Osteoblast (primary cell): Measurements from ENCODE around the gene CASTOR2. TPM values are rescaled to one million over a fixed set of nuclear protein-coding genes. Genes with fewer than 3 reads are reported as not detected.
"Not testable (repeated sequence)": the region's sequence is repeated elsewhere in the genome, so short reads cannot be mapped to it uniquely, and the experiment has no call there.

Experiments used
- DNase-seq: peaks from one replicate; pipeline ENCODE4 v3.0.0; 2011; ENCODE audit warnings: low spot score, mixed read lengths; ENCODE audit not compliant: insufficient read length; ENCODE audit errors: missing footprints
- H2AFZ ChIP-seq: 2 replicates; pipeline ENCODE4 v1.6.0; 2011; ENCODE audit warnings: mild to moderate bottlenecking, low read length
- H3K27ac ChIP-seq: 2 replicates; pipeline ENCODE4 v1.5.1; 2011; ENCODE audit warnings: mild to moderate bottlenecking, low read depth, low read length, moderate library complexity
- H3K27me3 ChIP-seq: 2 replicates; pipeline ENCODE4 v1.6.0; 2012; ENCODE audit warnings: mild to moderate bottlenecking, control low read depth, inconsistent platforms, low read length, moderate library complexity; ENCODE audit not compliant: insufficient read depth
- H3K36me3 ChIP-seq: 2 replicates; pipeline ENCODE4 v1.5.1; 2011; ENCODE audit warnings: mild to moderate bottlenecking, low read length, control low read depth, moderate library complexity; ENCODE audit not compliant: insufficient read depth
- H3K4me1 ChIP-seq: 2 replicates; pipeline ENCODE4 v1.5.1; 2011; ENCODE audit warnings: mild to moderate bottlenecking, low read length, control low read depth, moderate library complexity; ENCODE audit not compliant: insufficient read depth
- H3K4me2 ChIP-seq: 2 replicates; pipeline ENCODE4 v1.6.0; 2011; ENCODE audit warnings: mild to moderate bottlenecking, low read length; ENCODE audit not compliant: insufficient read depth
- H3K4me3 ChIP-seq: fragments of 200-600 bp; sonication (generic); 3 replicates; pipeline ENCODE4 v1.5.1; 2012; ENCODE audit warnings: mild to moderate bottlenecking, low read length, inconsistent platforms; ENCODE audit not compliant: insufficient read depth
- H3K79me2 ChIP-seq: 2 replicates; pipeline ENCODE4 v1.6.0; 2012; ENCODE audit warnings: mild to moderate bottlenecking, low read length, control low read depth, inconsistent platforms; ENCODE audit not compliant: insufficient read depth
- H3K9me3 ChIP-seq: 2 replicates; pipeline ENCODE4 v1.5.1; 2011; ENCODE audit warnings: low read depth, low read length, control low read depth
- H4K20me1 ChIP-seq: 2 replicates; pipeline ENCODE4 v1.6.0; 2012; ENCODE audit warnings: mild to moderate bottlenecking, low read length, control low read depth; ENCODE audit not compliant: insufficient read depth
- total RNA-seq: library from RNA; depleted of rRNA; stranded (reverse); fragments of >200 nt; gene quantifications from 2 replicates; pipeline ENCODE4 v1.2.3, GENCODE V29; 2012

CASTOR2 gene
- total RNA-seq: 17.0 and 24.8 TPM in 2 replicates

DNA sequence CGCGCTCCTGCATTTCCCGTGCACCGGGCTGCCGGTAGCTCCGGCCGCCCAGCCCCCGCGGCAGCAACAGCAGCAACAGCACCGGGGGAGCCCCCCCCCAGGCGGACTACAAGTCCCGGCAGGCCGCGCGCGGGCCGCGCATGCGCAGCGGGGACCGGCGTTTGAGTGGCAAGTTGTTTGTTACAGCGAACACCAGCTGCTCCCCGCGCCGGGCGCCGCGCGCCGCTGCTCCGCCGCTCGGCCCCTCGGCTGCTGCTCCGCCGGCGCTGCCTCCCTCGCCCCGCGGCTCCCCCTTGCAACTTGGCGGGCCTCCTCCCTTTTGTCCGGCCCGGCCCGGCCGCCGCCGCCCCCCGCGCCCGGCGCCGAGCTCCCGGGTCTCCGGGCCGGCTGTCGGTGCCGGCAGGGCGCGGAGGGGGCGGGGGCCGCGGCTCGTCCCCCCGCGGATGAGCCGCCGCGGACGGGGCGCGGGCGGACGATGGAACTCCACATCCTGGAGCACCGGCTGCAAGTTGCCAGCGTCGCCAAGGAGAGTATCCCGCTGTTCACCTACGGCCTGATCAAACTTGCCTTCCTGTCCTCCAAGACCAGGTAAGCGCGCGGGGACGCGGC lies at the start of gene CASTOR2:
Gene CASTOR2 (plus strand): TSS at position 195 of the 609 bp plus-strand sequence. CDS start 281 bp downstream, at position 476.
- not testable (repeated sequence) for H3K4me2 ChIP-seq, H3K27me3 ChIP-seq, H3K27ac ChIP-seq, H3K4me3 ChIP-seq, H2AFZ ChIP-seq, H3K4me1 ChIP-seq, DNase-seq, H3K9me3 ChIP-seq, H3K79me2 ChIP-seq, H4K20me1 ChIP-seq, H3K36me3 ChIP-seq

DNA sequence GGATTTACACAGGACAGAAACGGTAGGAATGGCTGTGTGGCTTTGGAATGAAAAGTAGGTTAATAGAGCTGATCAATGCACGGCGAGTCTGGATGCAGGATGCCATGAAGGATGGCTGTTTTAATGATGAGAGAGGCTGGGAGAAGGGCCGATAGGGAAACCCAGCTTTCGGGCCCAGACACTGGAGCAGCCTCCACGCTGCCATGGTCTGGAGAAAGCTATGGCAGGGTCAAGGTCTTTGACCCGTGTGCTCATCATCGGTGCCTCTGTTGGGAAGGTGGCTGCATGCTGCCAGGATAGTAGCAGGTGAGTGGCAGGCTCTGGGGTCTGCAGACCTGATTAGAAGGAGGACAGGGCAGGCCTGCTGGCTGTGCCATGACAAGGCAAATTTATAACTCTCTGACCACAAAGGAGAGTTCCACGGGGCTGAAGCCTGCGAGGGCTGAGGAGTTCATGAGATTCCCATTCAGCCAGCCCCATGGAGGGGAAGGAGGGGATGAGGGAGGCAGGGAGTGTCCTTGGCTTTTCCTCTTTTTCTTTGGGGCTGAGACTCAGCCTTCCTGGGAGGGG lies 42.1 kb upstream of the CASTOR2 start:
- H3K4me3 ChIP-seq, H3K4me2 ChIP-seq, H3K79me2 ChIP-seq, H3K36me3 ChIP-seq, H2AFZ ChIP-seq, H4K20me1 ChIP-seq, DNase-seq, H3K27ac ChIP-seq, H3K4me1 ChIP-seq, H3K27me3 ChIP-seq, H3K9me3 ChIP-seq: not testable (repeated sequence)

GRCh38 chr7:74923644-74924043 lies 40.9 kb upstream of the CASTOR2 start:
- not testable (repeated sequence) for H3K4me2 ChIP-seq, H4K20me1 ChIP-seq, H3K36me3 ChIP-seq, H3K27ac ChIP-seq, H3K79me2 ChIP-seq, DNase-seq, H3K4me3 ChIP-seq, H3K9me3 ChIP-seq, H2AFZ ChIP-seq, H3K4me1 ChIP-seq, H3K27me3 ChIP-seq

DNA sequence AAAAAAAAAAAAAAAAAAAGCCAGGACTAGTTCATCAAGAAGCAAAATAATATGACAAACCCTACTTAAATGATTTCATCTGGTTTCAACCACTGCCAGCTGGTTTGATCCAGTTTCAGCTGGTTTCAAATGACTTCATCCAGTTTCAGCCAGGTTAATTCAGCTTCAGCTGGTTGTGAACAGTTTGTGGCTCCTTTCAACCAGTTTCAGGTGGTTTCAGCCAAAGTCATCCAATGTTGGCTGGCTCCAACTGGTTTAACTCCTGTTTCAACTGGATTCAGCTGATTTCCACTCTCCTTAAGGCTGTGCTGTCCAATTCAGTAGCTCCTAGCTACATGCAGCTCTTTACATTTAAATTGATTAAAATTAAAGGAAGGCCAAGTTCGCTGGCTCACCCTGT lies 37.5 kb upstream of the CASTOR2 start:
- not testable (repeated sequence) for H3K4me1 ChIP-seq, H3K4me2 ChIP-seq, H4K20me1 ChIP-seq

DNA sequence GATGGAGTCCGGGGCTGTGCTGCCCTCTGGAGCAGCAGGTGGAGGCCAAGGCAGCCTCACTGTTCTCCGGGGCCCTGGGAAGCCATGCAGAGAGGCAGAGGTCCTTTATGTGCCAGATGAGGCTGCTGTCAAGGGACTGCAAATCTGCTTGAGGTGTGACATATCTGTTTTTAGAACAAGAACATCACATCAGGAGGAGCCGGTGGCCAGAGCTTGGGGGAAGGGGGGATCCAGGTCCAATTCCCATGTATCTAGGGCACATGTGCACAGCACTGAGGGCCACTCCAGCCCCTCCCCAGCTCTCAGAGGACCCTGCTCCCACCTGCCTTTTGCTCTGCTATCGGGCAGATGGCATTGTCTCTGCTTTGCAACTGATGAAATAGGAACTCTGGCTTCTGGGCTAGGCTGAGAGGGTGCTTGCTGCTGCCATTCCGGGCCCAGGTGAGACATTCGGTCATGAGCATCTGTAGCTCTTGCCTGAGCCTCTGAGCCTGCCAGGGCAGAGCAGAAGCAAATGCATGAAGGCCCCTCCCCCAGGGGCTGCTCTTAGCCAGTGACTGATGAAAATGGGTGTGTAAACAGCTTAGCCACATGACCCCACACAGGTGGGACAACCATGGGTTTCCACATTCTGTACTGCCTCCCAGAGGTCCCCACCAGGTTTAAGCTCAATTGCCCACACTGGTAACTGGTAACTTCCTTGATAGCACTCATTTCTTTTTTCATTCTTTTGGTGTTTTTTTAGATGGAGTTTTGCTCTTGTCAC lies 32.8 kb upstream of the CASTOR2 start:
- not testable (repeated sequence) for H4K20me1 ChIP-seq, H3K27ac ChIP-seq, H3K79me2 ChIP-seq, H2AFZ ChIP-seq, DNase-seq, H3K4me3 ChIP-seq, H3K4me1 ChIP-seq, H3K36me3 ChIP-seq, H3K4me2 ChIP-seq, H3K27me3 ChIP-seq, H3K9me3 ChIP-seq

More for the DNA sequence above, 37.5 kb upstream of the CASTOR2 start:
- not testable (repeated sequence) for H3K36me3 ChIP-seq, H3K9me3 ChIP-seq, H3K27ac ChIP-seq, H3K27me3 ChIP-seq, H2AFZ ChIP-seq, H3K4me3 ChIP-seq, H3K79me2 ChIP-seq, DNase-seq

GRCh38 chr7:74939429-74939828 lies 25.1 kb upstream of the CASTOR2 start:
- H4K20me1 ChIP-seq, H3K9me3 ChIP-seq, H3K4me2 ChIP-seq, DNase-seq, H3K4me1 ChIP-seq, H3K27ac ChIP-seq, H3K36me3 ChIP-seq, H3K27me3 ChIP-seq, H2AFZ ChIP-seq, H3K79me2 ChIP-seq, H3K4me3 ChIP-seq: not testable (repeated sequence)

GRCh38 chr7:74941302-74942069 lies 23.0 kb upstream of the CASTOR2 start:
- not testable (repeated sequence) for H3K9me3 ChIP-seq, H3K27me3 ChIP-seq, H3K27ac ChIP-seq, H3K4me1 ChIP-seq, H2AFZ ChIP-seq, H3K4me2 ChIP-seq, H4K20me1 ChIP-seq, DNase-seq, H3K36me3 ChIP-seq, H3K4me3 ChIP-seq, H3K79me2 ChIP-seq

GRCh38 chr7:74943923-74944322 lies 20.6 kb upstream of the CASTOR2 start:
- not testable (repeated sequence) for H3K4me2 ChIP-seq, H3K27ac ChIP-seq, H3K9me3 ChIP-seq, H3K27me3 ChIP-seq, H3K4me3 ChIP-seq, H2AFZ ChIP-seq, DNase-seq, H4K20me1 ChIP-seq, H3K79me2 ChIP-seq, H3K36me3 ChIP-seq, H3K4me1 ChIP-seq
